WTC11 (cell line): ENCODE results near the gene TMEM258. TPM values are rescaled to one million over a fixed set of nuclear protein-coding genes. Genes with fewer than 3 reads are reported as not detected.

ENCODE experiments used
- ATAC-seq: fragments of 200-7000 bp; cut with Tn5 transposase; 2 replicates; pipeline ENCODE4 v1.10.0; 2021; ENCODE audit warnings: mild to moderate bottlenecking, moderate library complexity
- CTCF ChIA-PET: fragments of 300-600 bp; sonication (Branson Sonifier 250); formaldehyde crosslinking; loops from one replicate; lab custom pipeline; 2021; ENCODE audit warnings: antibody characterized with exemption; lab: Charles Lee
- POLR2A ChIA-PET: fragments of 350-600 bp; sonication (Branson Sonifier 250); formaldehyde crosslinking; loops from one replicate; lab custom pipeline; 2021; ENCODE audit warnings: antibody characterized with exemption; lab: Charles Lee
- DNase-seq: peaks from one replicate; pipeline ENCODE4 v3.0.0; 2021; ENCODE audit warnings: low spot score
- H3K27ac Mint-ChIP-seq: 2 replicates; pipeline ENCODE4 v1.8.0; 2021; ENCODE audit warnings: mixed read lengths
- H3K27me3 Mint-ChIP-seq: 2 replicates; pipeline ENCODE4 v1.8.0; 2021; ENCODE audit warnings: low read depth, mild to moderate bottlenecking, moderate library complexity, mixed read lengths
- H3K36me3 Mint-ChIP-seq: 2 replicates; pipeline ENCODE4 v1.8.0; 2021; ENCODE audit warnings: mixed read lengths
- H3K4me1 Mint-ChIP-seq: 2 replicates; pipeline ENCODE4 v1.8.0; 2022; ENCODE audit warnings: mixed read lengths
- H3K4me3 Mint-ChIP-seq: 2 replicates; pipeline ENCODE4 v1.8.0; 2021; ENCODE audit warnings: mild to moderate bottlenecking, moderate library complexity, mixed read lengths
- H3K9me3 Mint-ChIP-seq: 2 replicates; pipeline ENCODE4 v1.8.0; 2021; ENCODE audit warnings: mixed read lengths
- AR ChIP-seq: fragments of 250-450 bp; sonication (Bioruptor Pico); IDR thresholded peaks from 2 replicates; pipeline ENCODE4 v1.9.0; 2021; ENCODE audit warnings: mild to moderate bottlenecking
- CREM ChIP-seq: sonication (generic); formaldehyde crosslinking; IDR thresholded peaks from 2 replicates; pipeline ENCODE4 v1.8.1; 2022; ENCODE audit warnings: mild to moderate bottlenecking, missing genetic modification reagents, moderate library complexity
- CTCF ChIP-seq: fragments of 200-600 bp; IDR thresholded peaks from 2 replicates; pipeline ENCODE4 v1.8.0; 2022; ENCODE audit warnings: antibody characterized with exemption
- ERG ChIP-seq: fragments of 250-450 bp; sonication (Bioruptor Pico); IDR thresholded peaks from 2 replicates; pipeline ENCODE4 v1.8.0; 2021; ENCODE audit warnings: mild to moderate bottlenecking
- ESRRA ChIP-seq: sonication (generic); formaldehyde crosslinking; IDR thresholded peaks from 2 replicates; pipeline ENCODE4 v1.8.1; 2022; ENCODE audit warnings: mild to moderate bottlenecking, missing genetic modification reagents, borderline replicate concordance
- ETV6 ChIP-seq: sonication (generic); formaldehyde crosslinking; IDR thresholded peaks from 2 replicates; pipeline ENCODE4 v1.8.1; 2022; ENCODE audit warnings: mild to moderate bottlenecking, missing genetic modification reagents
- HMGXB4 ChIP-seq: sonication (generic); formaldehyde crosslinking; IDR thresholded peaks from 2 replicates; pipeline ENCODE4 v1.8.1; 2023; ENCODE audit warnings: mild to moderate bottlenecking, moderate library complexity, missing genetic modification reagents
- JUN ChIP-seq: sonication (generic); formaldehyde crosslinking; IDR thresholded peaks from 2 replicates; pipeline ENCODE4 v1.8.0; 2023; ENCODE audit warnings: mild to moderate bottlenecking, missing genetic modification reagents
- KAT7 ChIP-seq: sonication (generic); formaldehyde crosslinking; IDR thresholded peaks from 2 replicates; pipeline ENCODE4 v1.8.1; 2023; ENCODE audit warnings: missing genetic modification reagents, mild to moderate bottlenecking, borderline replicate concordance
- NFATC4 ChIP-seq: fragments of 250-450 bp; sonication (Bioruptor Pico); IDR thresholded peaks from 2 replicates; pipeline ENCODE4 v1.9.0; 2021; ENCODE audit warnings: mild to moderate bottlenecking
- NR1H2 ChIP-seq: sonication (generic); formaldehyde crosslinking; IDR thresholded peaks from 2 replicates; pipeline ENCODE4 v1.9.0; 2021; ENCODE audit warnings: mild to moderate bottlenecking, moderate library complexity, missing genetic modification reagents
- SMAD3 ChIP-seq: sonication (generic); formaldehyde crosslinking; IDR thresholded peaks from 2 replicates; pipeline ENCODE4 v1.8.0; 2022; ENCODE audit warnings: missing genetic modification reagents, mild to moderate bottlenecking, borderline replicate concordance
- STAT6 ChIP-seq: sonication (generic); formaldehyde crosslinking; conservative IDR thresholded peaks from 2 replicates; pipeline ENCODE4 v1.8.1; 2023; ENCODE audit warnings: mild to moderate bottlenecking, low read depth, missing genetic modification reagents, moderate library complexity
- TP53 ChIP-seq: sonication (generic); formaldehyde crosslinking; IDR thresholded peaks from 2 replicates; pipeline ENCODE4 v1.8.1; 2023; ENCODE audit warnings: mild to moderate bottlenecking, missing genetic modification reagents
- ZMAT4 ChIP-seq: fragments of 250-450 bp; sonication (Bioruptor Pico); IDR thresholded peaks from 2 replicates; pipeline ENCODE4 v1.9.0; 2021; ENCODE audit warnings: mild to moderate bottlenecking
- ZNF121 ChIP-seq: sonication (generic); formaldehyde crosslinking; IDR thresholded peaks from 2 replicates; pipeline ENCODE4 v1.8.0; 2023; ENCODE audit warnings: missing genetic modification reagents
- ZNF138 ChIP-seq: sonication (generic); formaldehyde crosslinking; conservative IDR thresholded peaks from 2 replicates; pipeline ENCODE4 v1.8.1; 2022; ENCODE audit warnings: mild to moderate bottlenecking, moderate library complexity, missing genetic modification reagents
- ZNF532 ChIP-seq: fragments of 250-450 bp; sonication (Bioruptor Pico); IDR thresholded peaks from 2 replicates; pipeline ENCODE4 v1.9.0; 2021; ENCODE audit warnings: mild to moderate bottlenecking, borderline replicate concordance
- ZNF671 ChIP-seq: fragments of 250-450 bp; sonication (Bioruptor Pico); IDR thresholded peaks from 2 replicates; pipeline ENCODE4 v1.8.0; 2021; ENCODE audit warnings: mild to moderate bottlenecking
- total RNA-seq: library from RNA; stranded (reverse); gene quantifications from 3 replicates; pipeline ENCODE4 v1.2.3, GENCODE V29; 2021

TMEM258 gene
- total RNA-seq, 1 experiment from 2014 or later, result 175 TPM

- Mint-ChIP-seq H3K4me1 (peaks cover 10% of the 10 kb centered on the region), H3K27me3 (no peaks in the 10 kb centered on the region; the same call in 1 of the 2 replicates), H3K4me3 (no peak overlapping the region), H3K9me3 (peaks cover 4% of the 10 kb centered on the region; the same call in 1 of the 2 replicates), H3K36me3 (peaks cover 82% of the 10 kb centered on the region), H3K27ac (no peak overlapping the region)
- DNase-seq (no peak), ATAC-seq (no peak)
- ChIA-PET CTCF (interaction anchor here (0.7 kb wide), 1 partner anchor 14 kb away, joined by 3 read pairs; no protein-coding TSS in a partner anchor), POLR2A (no interaction called here)
- TF ChIP-seq AR (CRISPR knock-in tag), result no peak
- no peak for TF ChIP-seq CTCF
- TF ChIP-seq TP53 (CRISPR knock-in tag), result no peak
- no peak for TF ChIP-seq NFATC4 (CRISPR knock-in tag)
- no peak for TF ChIP-seq ETV6
- TF ChIP-seq JUN, result no peak
- TF ChIP-seq SMAD3 (CRISPR knock-in tag), result no peak
- no peak for TF ChIP-seq HMGXB4
- no peak for TF ChIP-seq KAT7
- TF ChIP-seq ZMAT4 (CRISPR knock-in tag), result no peak
- no peak for TF ChIP-seq ZNF671 (CRISPR knock-in tag)
- no peak for TF ChIP-seq NR1H2
- TF ChIP-seq ERG (CRISPR knock-in tag), result no peak
- TF ChIP-seq ESRRA (CRISPR knock-in tag), result no peak
Observed at GRCh38 chr11:61810671-61811175, 18.3 kb upstream of the TMEM258 start.

GRCh38 chr11:61806785-61807184, 14.4 kb upstream of the TMEM258 start:
- Mint-ChIP-seq H3K9me3 (no peaks in the 10 kb centered on the region), H3K4me1 (no peaks in the 10 kb centered on the region), H3K27ac (no peak overlapping the region), H3K4me3 (no peak overlapping the region), H3K36me3 (peaks cover 89% of the 10 kb centered on the region), H3K27me3 (no peaks in the 10 kb centered on the region)
- no peak for TF ChIP-seq ZNF121
- no peak for TF ChIP-seq ZNF532 (CRISPR knock-in tag)
- no peak for TF ChIP-seq CREM (CRISPR knock-in tag)
- TF ChIP-seq HMGXB4, result no peak
- no peak for TF ChIP-seq STAT6 (CRISPR knock-in tag)
- TF ChIP-seq ZNF138 (CRISPR knock-in tag), result no peak
- DNase-seq (no peak), ATAC-seq (no peak)
- POLR2A ChIA-PET, result no interaction called here
- CTCF ChIA-PET, result interaction anchor here (0.6 kb wide), 1 partner anchor 958 kb away, joined by 3 read pairs; no protein-coding TSS in a partner anchor
